HEK293 (cell line): ENCODE data around the gene STUB1.

Experiments used
- GLIS2 ChIP-seq: fragments of 450-650 bp; formaldehyde crosslinking; IDR thresholded peaks from 2 replicates; pipeline ENCODE4 v1.5.1; 2016; ENCODE audit warnings: missing biosample characterization, missing genetic modification characterization
- HOXC10 ChIP-seq: sonication (generic); formaldehyde crosslinking; IDR thresholded peaks from 2 replicates; pipeline ENCODE4 v1.8.1; 2023; ENCODE audit warnings: mild to moderate bottlenecking, missing genetic modification reagents
- IKZF3 ChIP-seq: fragments of 450-650 bp; IDR thresholded peaks from 2 replicates; pipeline ENCODE4 v1.5.0; 2018; ENCODE audit warnings: missing biosample characterization, mild to moderate bottlenecking, missing genetic modification characterization, moderate library complexity
- MEIS1 ChIP-seq: sonication (generic); formaldehyde crosslinking; IDR thresholded peaks from 2 replicates; pipeline ENCODE4 v1.8.1; 2022; ENCODE audit warnings: missing genetic modification reagents, mild to moderate bottlenecking, borderline replicate concordance
- OSR2 ChIP-seq: fragments of 450-650 bp; formaldehyde crosslinking; IDR thresholded peaks from 2 replicates; pipeline ENCODE4 v1.5.1; 2016; ENCODE audit warnings: missing biosample characterization, missing genetic modification characterization
- PBX3 ChIP-seq: sonication (generic); formaldehyde crosslinking; IDR thresholded peaks from 2 replicates; pipeline ENCODE4 v1.8.1; 2022; ENCODE audit warnings: mild to moderate bottlenecking, moderate library complexity, missing genetic modification reagents
- PRDM4 ChIP-seq: fragments of 450-650 bp; formaldehyde crosslinking; IDR thresholded peaks from 2 replicates; pipeline ENCODE4 v1.5.1; 2017; ENCODE audit warnings: missing biosample characterization, missing genetic modification characterization
- REPIN1 ChIP-seq: fragments of 450-650 bp; formaldehyde crosslinking; IDR thresholded peaks from 2 replicates; pipeline ENCODE4 v1.5.1; 2017; ENCODE audit warnings: missing biosample characterization, missing genetic modification characterization, low read depth
- ZBTB10 ChIP-seq: fragments of 450-650 bp; formaldehyde crosslinking; IDR thresholded peaks from 2 replicates; pipeline ENCODE4 v1.5.1; 2016; ENCODE audit warnings: missing biosample characterization, missing genetic modification characterization
- ZBTB21 ChIP-seq: fragments of 450-650 bp; formaldehyde crosslinking; IDR thresholded peaks from 2 replicates; pipeline ENCODE4 v1.5.1; 2017; ENCODE audit warnings: missing biosample characterization, missing genetic modification characterization
- ZBTB8A ChIP-seq: fragments of 450-650 bp; formaldehyde crosslinking; IDR thresholded peaks from 2 replicates; pipeline ENCODE4 v1.5.1; 2016; ENCODE audit warnings: missing biosample characterization, missing genetic modification characterization
- ZFP3 ChIP-seq: fragments of 450-650 bp; formaldehyde crosslinking; IDR thresholded peaks from 2 replicates; pipeline ENCODE4 v1.5.1; 2016; ENCODE audit warnings: low read depth, missing biosample characterization, missing genetic modification characterization
- ZNF2 ChIP-seq: fragments of 450-650 bp; formaldehyde crosslinking; IDR thresholded peaks from 2 replicates; pipeline ENCODE4 v1.5.1; 2016; ENCODE audit warnings: missing biosample characterization, missing genetic modification characterization
- ZNF202 ChIP-seq: fragments of 450-650 bp; formaldehyde crosslinking; IDR thresholded peaks from 2 replicates; pipeline ENCODE4 v1.5.1; 2016; ENCODE audit warnings: missing biosample characterization, missing genetic modification characterization, borderline replicate concordance
- ZNF266 ChIP-seq: fragments of 450-650 bp; formaldehyde crosslinking; IDR thresholded peaks from 2 replicates; pipeline ENCODE4 v1.5.1; 2016; ENCODE audit warnings: missing biosample characterization, missing genetic modification characterization, low read depth
- ZNF280C ChIP-seq: fragments of 450-650 bp; formaldehyde crosslinking; IDR thresholded peaks from 2 replicates; pipeline ENCODE4 v1.5.1; 2016; ENCODE audit warnings: missing biosample characterization, missing genetic modification characterization
- ZNF302 ChIP-seq: fragments of 450-650 bp; formaldehyde crosslinking; IDR thresholded peaks from 2 replicates; pipeline ENCODE4 v1.5.1; 2016; ENCODE audit warnings: missing biosample characterization, missing genetic modification characterization, low read depth
- ZNF335 ChIP-seq: fragments of 450-650 bp; formaldehyde crosslinking; conservative IDR thresholded peaks from 2 replicates; pipeline ENCODE4 v1.5.1; 2016; ENCODE audit warnings: missing biosample characterization, missing genetic modification characterization
- ZNF391 ChIP-seq: fragments of 450-650 bp; formaldehyde crosslinking; IDR thresholded peaks from 2 replicates; pipeline ENCODE4 v1.5.1; 2016; ENCODE audit warnings: low read depth, missing biosample characterization, missing genetic modification characterization, borderline replicate concordance
- ZNF423 ChIP-seq: fragments of 450-650 bp; formaldehyde crosslinking; IDR thresholded peaks from 2 replicates; pipeline ENCODE4 v1.5.1; 2016; ENCODE audit warnings: missing biosample characterization, missing genetic modification characterization
- ZNF426 ChIP-seq: fragments of 450-650 bp; formaldehyde crosslinking; IDR thresholded peaks from 2 replicates; pipeline ENCODE4 v1.5.1; 2017; ENCODE audit warnings: missing biosample characterization, missing genetic modification characterization, mild to moderate bottlenecking, inconsistent platforms, moderate library complexity
- ZNF514 ChIP-seq: fragments of 450-650 bp; formaldehyde crosslinking; IDR thresholded peaks from 2 replicates; pipeline ENCODE4 v1.5.1; 2016; ENCODE audit warnings: missing biosample characterization, missing genetic modification characterization
- ZNF560 ChIP-seq: fragments of 450-650 bp; formaldehyde crosslinking; IDR thresholded peaks from 2 replicates; pipeline ENCODE4 v1.5.1; 2017; ENCODE audit warnings: missing biosample characterization, missing genetic modification characterization, borderline replicate concordance
- ZNF561 ChIP-seq: fragments of 450-650 bp; IDR thresholded peaks from 2 replicates; pipeline ENCODE4 v1.5.1; 2018; ENCODE audit warnings: missing biosample characterization, missing genetic modification characterization, borderline replicate concordance
- ZNF626 ChIP-seq: fragments of 450-650 bp; sonication (Bioruptor Pico); formaldehyde crosslinking; IDR thresholded peaks from 2 replicates; pipeline ENCODE4 v1.5.1; 2018; ENCODE audit warnings: missing biosample characterization, missing genetic modification characterization, inconsistent platforms
- ZNF664 ChIP-seq: fragments of 450-650 bp; formaldehyde crosslinking; IDR thresholded peaks from 2 replicates; pipeline ENCODE4 v1.5.1; 2016; ENCODE audit warnings: missing biosample characterization, missing genetic modification characterization
- ZNF670 ChIP-seq: fragments of 450-650 bp; formaldehyde crosslinking; IDR thresholded peaks from 2 replicates; pipeline ENCODE4 v1.5.1; 2016; ENCODE audit warnings: missing biosample characterization, missing genetic modification characterization, low read depth
- ZNF792 ChIP-seq: fragments of 450-650 bp; formaldehyde crosslinking; IDR thresholded peaks from 2 replicates; pipeline ENCODE4 v1.5.1; 2016; ENCODE audit warnings: missing biosample characterization, missing genetic modification characterization
- ZNF837 ChIP-seq: fragments of 450-650 bp; formaldehyde crosslinking; IDR thresholded peaks from 2 replicates; pipeline ENCODE4 v1.5.1; 2016; ENCODE audit warnings: missing biosample characterization, missing genetic modification characterization
- ZSCAN30 ChIP-seq: fragments of 450-650 bp; IDR thresholded peaks from 2 replicates; pipeline ENCODE4 v1.5.1; 2018; ENCODE audit warnings: missing biosample characterization, mild to moderate bottlenecking, missing genetic modification characterization, moderate library complexity
- ZSCAN4 ChIP-seq: fragments of 450-650 bp; formaldehyde crosslinking; IDR thresholded peaks from 2 replicates; pipeline ENCODE4 v1.5.1; 2017; ENCODE audit warnings: missing biosample characterization, missing genetic modification characterization

Gene STUB1

GRCh38 chr16:727291-727977 lies 47.2 kb downstream of the STUB1 start (continued):
- TF ChIP-seq ZNF280C (tag by site-specific recombination) (no peak), ZFP3 (tag by site-specific recombination) (no peak), PRDM4 (tag by site-specific recombination) (no peak), ZNF202 (tag by site-specific recombination) (no peak), ZNF426 (tag by site-specific recombination) (no peak), ZNF560 (tag by site-specific recombination) (no peak), ZNF391 (tag by site-specific recombination) (no peak; the same call in 1 of the 2 replicates), ZBTB8A (peak; percentile 88), MEIS1 (no peak), ZNF423 (tag by site-specific recombination) (no peak), ZNF302 (tag by site-specific recombination) (no peak), ZNF670 (tag by site-specific recombination) (no peak), ZNF335 (peak; percentile 76), OSR2 (tag by site-specific recombination) (no peak), ZNF266 (no peak), ZBTB21 (no peak), HOXC10 (CRISPR knock-in tag) (no peak), ZNF837 (0 out of 2 replicates have a peak, but pooled peaks have one; percentile 71), ZNF664 (tag by site-specific recombination) (no peak), ZSCAN4 (tag by site-specific recombination) (no peak), ZBTB10 (tag by site-specific recombination) (peak; percentile 78; the same call in 1 of the 2 replicates), REPIN1 (tag by site-specific recombination) (no peak), ZNF561 (no peak), PBX3 (CRISPR knock-in tag) (no peak), ZNF2 (tag by site-specific recombination) (no peak; the same call in 1 of the 2 replicates), GLIS2 (tag by site-specific recombination) (peak; percentile 78), ZSCAN30 (tag by site-specific recombination) (no peak), ZNF792 (tag by site-specific recombination) (no peak), ZNF514 (no peak), ZNF626 (tag by site-specific recombination) (no peak), IKZF3 (tag by site-specific recombination) (no peak)
